ENCODE data around the gene PLGRKT. TPM values are rescaled to one million over a fixed set of nuclear protein-coding genes. Genes with fewer than 3 reads are reported as not detected.

Gene PLGRKT
- total RNA-seq, 2 experiments from 2014 or later: 10.1 to 12.8 TPM

Other genes with a start within 250 kb of the PLGRKT start
- gene INSL4, start 206.5 kb downstream of the PLGRKT start, total RNA-seq: not detected
- gene RLN2, start 133.2 kb downstream of the PLGRKT start, total RNA-seq: under 1 TPM in 1 of 2 experiments, not detected in 1; 0.50 TPM
- gene RLN1, start 98.0 kb downstream of the PLGRKT start, total RNA-seq: under 1 TPM; 0.78 to 0.84 TPM
- 1 to 10 TPM; 3.4 to 3.7 TPM for gene CD274, start 12.6 kb upstream of the PLGRKT start, total RNA-seq
- gene PDCD1LG2, start 72.6 kb upstream of the PLGRKT start, total RNA-seq: not detected
- 10 to 100 TPM; 17.0 to 17.4 TPM for gene RIC1, start 191.2 kb upstream of the PLGRKT start, total RNA-seq